CD4-positive, alpha-beta T cell treated with Interleukin-6 for 4 hours (primary cell): Measurements from ENCODE around the gene RHBDD2.

Experiments used
- DNase-seq: peaks from one replicate; pipeline ENCODE4 v3.0.0-alpha.2; 2020; ENCODE audit warnings: mixed read lengths

The RHBDD2 gene

GRCh38 chr7:75921479-75921878 is 42.6 kb downstream of the RHBDD2 start:
- DNase-seq, result no peak

- no peak for DNase-seq
Observed at GRCh38 chr7:75922966-75923603, 44.3 kb downstream of the RHBDD2 start.

GRCh38 chr7:75924256-75924655 is 45.4 kb downstream of the RHBDD2 start:
- DNase-seq, result no peak

GRCh38 chr7:75924889-75925288 is 46.1 kb downstream of the RHBDD2 start:
- no peak for DNase-seq

GRCh38 chr7:75925717-75926435 is 47.0 kb downstream of the RHBDD2 start:
- no peak for DNase-seq

- DNase-seq, result peak; percentile 41
Observed at GRCh38 chr7:75928568-75928914, 49.7 kb downstream of the RHBDD2 start.

GRCh38 chr7:75931680-75932079 is 52.8 kb downstream of the RHBDD2 start:
- DNase-seq, result no peak

GRCh38 chr7:75937958-75938786 is 59.3 kb downstream of the RHBDD2 start:
- DNase-seq, result no peak
